ENCODE data around the gene KMT2C. TPM values are rescaled to one million over a fixed set of nuclear protein-coding genes. Genes with fewer than 3 reads are reported as not detected.
"Not testable (repeated sequence)": the region's sequence is repeated elsewhere in the genome, so short reads cannot be mapped to it uniquely, and the experiment has no call there.

Gene KMT2C
- total and polyA plus RNA-seq, 7 experiments from 2014 or later = 17.0 to 152 (median 109) TPM

GRCh38 chr7:152434511-152435383 is 1.1 kb downstream of the KMT2C start:
- Histone ChIP-seq H3K4me1 (ENCODE audit: control insufficient read depth in 2 of 2, insufficient read depth in 2 of 2, low read length in 2 of 2) (peaks cover 7 to 10% of the 10 kb centered on the region in 2 donors), H3K27ac (ENCODE audit: low read depth, low read length) (peak overlapping the region; percentile 80), H3K4me3 (ENCODE audit: low read length) (peak overlapping the region; percentile 49)
- H3K9me3 ChIP-seq (ENCODE audit: control insufficient read depth in 2 of 3, low read length in 3 of 3); H3K27me3 Mint-ChIP-seq; H3K27me3 ChIP-seq (ENCODE audit: control insufficient read depth in 2 of 2, insufficient read depth in 2 of 2, low read length in 2 of 2); H3K9me3 Mint-ChIP-seq; CTCF ChIA-PET; H3K36me3 Mint-ChIP-seq; ATAC-seq; H3K36me3 ChIP-seq (ENCODE audit: control insufficient read depth in 2 of 3, insufficient read depth in 3 of 3, low read length in 3 of 3): not testable (repeated sequence)
- intact Hi-C loops (cut with micrococcal nuclease) = loop anchor here (1.0 to 10.0 kb wide), 6 partner anchors 52 to 1350 kb away; partner anchors contain the start of genes ABCF2 (in 1 of the 2), AGAP3 (in 1 of the 2), FASTK (in 1 of the 2) and GALNT11 (in 1 of the 2)
- peak overlapping the region; percentile 85 to 99 (median 93) for H3K4me3 Mint-ChIP-seq
- peak overlapping the region; percentile 83 to 96 (median 93) for H3K27ac Mint-ChIP-seq
- POLR2A ChIA-PET = interaction anchor here (0.9 to 2.3 kb wide), 4 partner anchors 15 to 232 kb away, joined by 3 to 25 read pairs (median 3); no protein-coding TSS in a partner anchor
- peak; percentile 25 to 47 (median 42) for DNase-seq
- peaks cover 23 to 51% (median 31%) of the 10 kb centered on the region in 7 donors for H3K4me1 Mint-ChIP-seq

- Mint-ChIP-seq H3K27ac (peak overlapping the region; percentile 83 to 96 (median 93)), H3K4me3 (peak overlapping the region; percentile 85 to 99 (median 93)), H3K4me1 (peaks cover 25 to 57% (median 34%) of the 10 kb centered on the region in 7 donors)
- CTCF ChIA-PET; H3K9me3 ChIP-seq (ENCODE audit: control insufficient read depth in 2 of 3, low read length in 3 of 3); H3K9me3 Mint-ChIP-seq; H3K27me3 Mint-ChIP-seq; H3K36me3 ChIP-seq (ENCODE audit: control insufficient read depth in 2 of 3, insufficient read depth in 3 of 3, low read length in 3 of 3); H3K36me3 Mint-ChIP-seq; H3K27me3 ChIP-seq (ENCODE audit: control insufficient read depth in 2 of 2, insufficient read depth in 2 of 2, low read length in 2 of 2): not testable (repeated sequence)
- DNase-seq (peak; percentile 26 to 75 (median 58)), ATAC-seq (peak; percentile 50)
- peaks cover 7 to 17% of the 10 kb centered on the region in 2 donors for H3K4me1 ChIP-seq (ENCODE audit: control insufficient read depth in 2 of 2, insufficient read depth in 2 of 2, low read length in 2 of 2)
- intact Hi-C loops (cut with micrococcal nuclease) = loop anchor here (1.0 to 10.0 kb wide), 3 partner anchors 98 to 1349 kb away; partner anchors contain the start of genes AGAP3 (in 1 of the 2), FASTK (in 1 of the 2), GALNT11 (in 1 of the 2) and TMUB1 (in 1 of the 2)
- peak overlapping the region; percentile 80 for H3K27ac ChIP-seq (ENCODE audit: low read depth, low read length)
- H3K4me3 ChIP-seq (ENCODE audit: low read length) = peak overlapping the region; percentile 49
- POLR2A ChIA-PET = interaction anchor here (0.9 to 2.3 kb wide), 4 partner anchors 14 to 231 kb away, joined by 3 to 25 read pairs (median 3); no protein-coding TSS in a partner anchor
Observed at GRCh38 chr7:152433721-152434490, 1.9 kb downstream of the KMT2C start.

- H3K27me3 Mint-ChIP-seq; ATAC-seq; H3K4me3 ChIP-seq (ENCODE audit: low read length); DNase-seq; H3K9me3 Mint-ChIP-seq; CTCF ChIA-PET; H3K9me3 ChIP-seq (ENCODE audit: control insufficient read depth in 2 of 3, low read length in 3 of 3); H3K36me3 ChIP-seq (ENCODE audit: control insufficient read depth in 2 of 3, insufficient read depth in 3 of 3, low read length in 3 of 3); H3K27me3 ChIP-seq (ENCODE audit: control insufficient read depth in 2 of 2, insufficient read depth in 2 of 2, low read length in 2 of 2); POLR2A ChIA-PET; H3K27ac ChIP-seq (ENCODE audit: low read depth, low read length); H3K36me3 Mint-ChIP-seq: not testable (repeated sequence)
- intact Hi-C loops (cut with micrococcal nuclease) = loop anchor here in 1 of 2 donors (1.0 to 10.0 kb wide), 3 partner anchors 96 to 1348 kb away; partner anchors contain the start of genes AGAP3, FASTK, GALNT11 and TMUB1
- Mint-ChIP-seq H3K4me3 (peak overlapping the region in 9 of 10 donors; percentile 85 to 97 (median 93)), H3K4me1 (peaks cover 32 to 67% (median 43%) of the 10 kb centered on the region in 7 donors), H3K27ac (peak overlapping the region in 3 of 9 donors; percentile 83 to 96 (median 83))
- peaks cover 9 to 21% of the 10 kb centered on the region in 2 donors for H3K4me1 ChIP-seq (ENCODE audit: control insufficient read depth in 2 of 2, insufficient read depth in 2 of 2, low read length in 2 of 2)
Observed at GRCh38 chr7:152432735-152433134, 3.1 kb downstream of the KMT2C start.

- Histone ChIP-seq H3K36me3 (ENCODE audit: control insufficient read depth in 2 of 3, insufficient read depth in 3 of 3, low read length in 3 of 3) (peaks cover 0 to 3% (median 0%) of the 10 kb centered on the region in 3 experiments), H3K4me3 (ENCODE audit: low read length) (no peak overlapping the region), H3K27me3 (ENCODE audit: control insufficient read depth in 2 of 2, insufficient read depth in 2 of 2, low read length in 2 of 2) (no peaks in the 10 kb centered on the region), H3K4me1 (ENCODE audit: control insufficient read depth in 2 of 2, insufficient read depth in 2 of 2, low read length in 2 of 2) (peaks cover 14 to 30% of the 10 kb centered on the region in 2 donors), H3K9me3 (ENCODE audit: control insufficient read depth in 2 of 3, low read length in 3 of 3) (no peaks in the 10 kb centered on the region), H3K27ac (ENCODE audit: low read depth, low read length) (no peak overlapping the region)
- H3K4me3 Mint-ChIP-seq = peak overlapping the region in 7 of 10 donors; percentile 7 to 63 (median 47)
- no peak for ATAC-seq
- H3K4me1 Mint-ChIP-seq = peaks cover 38 to 75% (median 53%) of the 10 kb centered on the region in 7 donors
- intact Hi-C loops (cut with micrococcal nuclease) = loop anchor here in 1 of 2 donors (10.0 kb wide), 2 partner anchors 406 to 1346 kb away; partner anchors contain the start of genes AGAP3, FASTK, GALNT11 and TMUB1
- no peaks in the 10 kb centered on the region for H3K9me3 Mint-ChIP-seq
- no peaks in the 10 kb centered on the region for H3K27me3 Mint-ChIP-seq
- H3K27ac Mint-ChIP-seq = no peak overlapping the region
- H3K36me3 Mint-ChIP-seq = peaks cover 0 to 4% (median 0%) of the 10 kb centered on the region in 5 donors
- ChIA-PET POLR2A (no interaction called here), CTCF (no interaction called here)
- DNase-seq = no peak
Observed at GRCh38 chr7:152430854-152431253, 4.9 kb downstream of the KMT2C start.

GRCh38 chr7:152430118-152430517 is 5.7 kb downstream of the KMT2C start:
- H3K4me1 ChIP-seq (ENCODE audit: control insufficient read depth in 2 of 2, insufficient read depth in 2 of 2, low read length in 2 of 2) = peaks cover 14 to 33% of the 10 kb centered on the region in 2 donors

More at GRCh38 chr7:152430118-152430517, 5.7 kb downstream of the KMT2C start:
- H3K36me3 Mint-ChIP-seq; DNase-seq; H3K27me3 Mint-ChIP-seq; CTCF ChIA-PET; H3K4me3 ChIP-seq (ENCODE audit: low read length); H3K9me3 Mint-ChIP-seq; ATAC-seq; H3K27ac Mint-ChIP-seq; POLR2A ChIA-PET; H3K36me3 ChIP-seq (ENCODE audit: control insufficient read depth in 2 of 3, insufficient read depth in 3 of 3, low read length in 3 of 3); H3K9me3 ChIP-seq (ENCODE audit: control insufficient read depth in 2 of 3, low read length in 3 of 3); H3K27ac ChIP-seq (ENCODE audit: low read depth, low read length); H3K27me3 ChIP-seq (ENCODE audit: control insufficient read depth in 2 of 2, insufficient read depth in 2 of 2, low read length in 2 of 2): not testable (repeated sequence)
- H3K4me1 Mint-ChIP-seq = peaks cover 43 to 82% (median 60%) of the 10 kb centered on the region in 7 donors
- peak overlapping the region in 4 of 10 donors; percentile 27 to 56 (median 43) for H3K4me3 Mint-ChIP-seq
- intact Hi-C loops (cut with micrococcal nuclease) = loop anchor here in 1 of 2 donors (10.0 kb wide), 2 partner anchors 405 to 1345 kb away; partner anchors contain the start of genes AGAP3, FASTK, GALNT11 and TMUB1
